HG03097 (cell line): ENCODE measurements around the gene DNAH10.

ENCODE experiments used
- ATAC-seq: cut with Tn5 transposase; IDR thresholded peaks from one replicate; pipeline ENCODE4 v1.9.1; 2021; ENCODE audit not compliant: unreplicated experiment, low FRiP score

DNAH10 gene

DNA sequence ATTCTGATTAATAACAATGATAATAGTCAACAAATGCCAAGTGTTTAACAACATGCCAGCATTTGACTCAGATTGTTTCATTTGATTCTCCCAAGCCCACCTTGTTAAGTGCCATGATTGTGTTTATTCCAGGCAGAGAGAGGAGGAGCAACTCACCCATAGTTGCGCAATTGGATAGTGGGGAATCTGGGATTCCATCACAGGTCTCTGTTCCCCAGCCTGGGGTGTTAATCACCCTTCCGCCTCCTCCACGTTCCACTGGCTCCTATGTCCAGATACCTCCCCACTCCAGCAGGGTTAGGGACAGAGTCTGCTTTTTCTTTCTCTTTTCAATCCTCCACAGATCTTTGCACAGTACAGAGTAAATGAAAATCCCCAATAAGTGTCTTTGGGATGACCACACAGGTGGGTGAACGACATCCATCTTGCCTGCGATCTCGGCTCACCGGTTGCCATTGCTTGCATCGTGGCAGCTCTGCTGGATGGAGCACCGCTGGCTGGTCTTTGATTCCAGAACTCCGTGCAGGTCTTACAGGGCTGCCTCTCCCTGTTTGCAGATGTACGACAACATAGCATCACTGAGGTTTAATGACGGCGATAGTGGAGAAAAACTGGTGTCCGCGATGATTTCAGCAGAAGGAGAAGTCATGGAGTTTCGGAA is 78.8 kb downstream of the DNAH10 start:
- ATAC-seq: no peak

DNA sequence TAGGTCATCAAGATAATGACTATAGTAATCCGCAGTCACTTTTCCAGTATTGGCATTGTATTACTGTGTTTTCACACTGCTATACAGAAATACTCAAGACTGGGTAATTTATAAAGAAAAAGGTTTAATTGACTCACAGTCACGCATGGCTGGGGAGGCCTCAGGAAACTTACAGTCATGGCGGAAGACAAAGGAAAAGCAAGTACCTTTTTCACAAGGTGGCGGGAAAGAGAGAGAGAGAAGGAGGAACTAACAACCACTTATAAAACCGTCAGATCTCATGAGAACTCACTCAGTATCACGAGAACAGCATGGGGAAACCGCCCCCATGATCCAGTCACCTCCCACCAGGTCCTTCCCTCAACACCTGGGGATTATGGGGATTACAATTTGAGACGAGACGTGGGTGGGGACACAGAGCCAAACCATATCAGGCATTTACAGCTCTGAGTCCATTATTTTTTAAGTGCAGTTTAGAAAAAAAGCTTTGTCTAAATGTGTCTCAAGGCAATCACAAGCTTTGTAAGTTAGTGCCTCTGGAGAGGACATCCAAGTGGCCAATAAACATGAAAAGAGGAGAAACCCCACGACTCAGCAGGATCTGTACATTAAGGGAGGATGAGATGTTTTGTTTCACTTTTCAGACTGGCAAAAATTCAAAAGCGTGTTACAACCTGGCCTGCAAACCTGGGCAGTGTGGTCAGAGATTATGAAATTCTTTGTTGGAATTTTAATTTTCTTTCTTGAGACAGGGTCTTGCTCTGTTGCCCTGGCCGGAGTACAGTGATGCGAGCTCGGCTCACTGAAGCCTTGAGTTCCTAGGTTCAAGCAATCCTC is 82.0 kb downstream of the DNAH10 start:
- no peak for ATAC-seq

DNA sequence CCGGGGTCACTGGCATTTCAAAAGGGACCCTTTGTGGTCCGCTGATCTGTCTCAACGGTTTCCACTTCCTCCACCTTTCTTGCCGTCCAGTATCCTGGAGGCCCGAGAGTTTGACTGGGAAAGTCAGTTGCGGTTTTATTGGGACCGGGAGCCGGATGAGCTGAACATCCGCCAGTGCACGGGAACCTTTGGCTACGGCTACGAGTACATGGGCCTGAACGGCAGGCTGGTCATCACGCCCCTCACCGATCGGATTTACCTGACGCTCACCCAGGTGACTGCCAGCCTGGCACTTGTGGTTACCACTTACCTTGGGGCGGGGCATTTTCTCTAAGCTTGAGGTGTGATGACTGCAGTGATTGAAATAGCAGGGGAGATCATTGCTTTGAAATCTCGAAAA is 83.8 kb downstream of the DNAH10 start:
- no peak for ATAC-seq

DNA sequence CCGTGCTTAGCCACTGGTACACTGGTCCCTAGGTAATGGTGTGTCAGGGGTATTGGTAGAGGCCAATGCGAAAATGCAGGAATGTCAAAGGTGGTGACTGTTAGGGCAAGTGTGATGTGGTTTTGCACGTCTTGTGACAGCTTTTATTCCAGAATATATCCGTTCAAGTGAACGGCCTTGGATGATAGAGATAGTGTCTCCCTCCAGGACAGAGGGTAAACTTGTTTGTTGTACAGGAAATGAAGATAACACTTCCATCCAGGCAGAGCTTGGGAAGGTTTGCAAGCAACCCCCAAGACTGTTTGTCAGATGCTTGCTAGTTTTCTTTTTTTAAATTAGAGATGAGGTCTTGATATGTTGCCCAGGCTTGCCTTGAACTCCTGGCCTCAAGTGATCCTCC is 84.2 kb downstream of the DNAH10 start:
- no peak for ATAC-seq

DNA sequence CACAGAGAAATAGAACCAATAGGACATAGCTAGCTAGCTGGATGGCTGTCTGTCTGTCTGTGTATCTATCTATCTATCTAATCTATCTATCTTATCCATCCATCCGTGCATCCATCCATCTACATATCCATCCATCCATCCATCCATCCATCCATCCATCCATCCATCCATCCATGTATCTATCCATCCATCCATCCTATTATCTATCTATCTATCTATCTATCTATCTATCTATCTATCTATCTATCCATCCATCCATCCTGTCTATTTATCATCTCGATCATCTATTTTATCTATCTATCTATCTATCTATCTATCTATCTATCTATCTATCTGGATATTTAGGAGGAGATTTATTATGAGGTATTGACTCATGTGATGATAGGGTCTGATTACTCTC is 84.9 kb downstream of the DNAH10 start:
- no peak for ATAC-seq

DNA sequence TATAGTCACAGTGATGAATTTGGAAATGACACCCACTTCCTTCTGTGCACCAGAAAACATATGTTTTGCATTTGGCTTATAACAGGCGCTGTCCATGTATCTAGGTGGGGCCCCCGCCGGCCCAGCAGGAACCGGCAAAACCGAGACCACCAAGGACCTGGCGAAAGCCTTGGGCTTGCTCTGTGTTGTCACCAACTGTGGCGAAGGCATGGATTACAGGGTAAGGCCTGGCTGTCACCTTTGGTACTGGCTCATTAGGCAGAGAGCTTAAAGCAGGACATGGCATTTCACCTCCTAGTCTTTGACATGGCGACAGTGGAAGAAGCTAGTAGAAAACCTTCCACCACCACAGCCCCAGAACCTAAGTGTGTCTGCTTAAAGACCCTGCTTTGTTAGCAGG is 85.8 kb downstream of the DNAH10 start:
- no peak for ATAC-seq

DNA sequence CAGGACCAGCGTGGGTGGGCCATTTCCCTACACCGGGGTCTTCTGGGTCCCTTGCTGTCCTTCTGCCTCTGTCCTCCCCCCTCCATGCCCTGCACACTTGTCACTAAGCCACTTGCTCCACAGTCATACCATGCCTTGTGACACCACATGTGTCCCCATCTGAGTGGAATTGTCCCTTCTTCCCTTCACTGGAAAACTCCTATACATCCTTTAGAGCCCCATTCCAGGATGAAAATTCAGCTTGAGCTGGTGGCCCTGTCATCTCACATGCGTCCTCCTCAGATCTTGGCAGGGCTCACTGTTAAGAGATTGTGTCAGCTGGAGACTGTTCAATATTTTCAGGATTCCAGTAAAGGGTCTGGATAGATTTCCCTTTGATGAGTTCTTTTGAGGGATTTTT is 87.4 kb downstream of the DNAH10 start:
- ATAC-seq: no peak

DNA sequence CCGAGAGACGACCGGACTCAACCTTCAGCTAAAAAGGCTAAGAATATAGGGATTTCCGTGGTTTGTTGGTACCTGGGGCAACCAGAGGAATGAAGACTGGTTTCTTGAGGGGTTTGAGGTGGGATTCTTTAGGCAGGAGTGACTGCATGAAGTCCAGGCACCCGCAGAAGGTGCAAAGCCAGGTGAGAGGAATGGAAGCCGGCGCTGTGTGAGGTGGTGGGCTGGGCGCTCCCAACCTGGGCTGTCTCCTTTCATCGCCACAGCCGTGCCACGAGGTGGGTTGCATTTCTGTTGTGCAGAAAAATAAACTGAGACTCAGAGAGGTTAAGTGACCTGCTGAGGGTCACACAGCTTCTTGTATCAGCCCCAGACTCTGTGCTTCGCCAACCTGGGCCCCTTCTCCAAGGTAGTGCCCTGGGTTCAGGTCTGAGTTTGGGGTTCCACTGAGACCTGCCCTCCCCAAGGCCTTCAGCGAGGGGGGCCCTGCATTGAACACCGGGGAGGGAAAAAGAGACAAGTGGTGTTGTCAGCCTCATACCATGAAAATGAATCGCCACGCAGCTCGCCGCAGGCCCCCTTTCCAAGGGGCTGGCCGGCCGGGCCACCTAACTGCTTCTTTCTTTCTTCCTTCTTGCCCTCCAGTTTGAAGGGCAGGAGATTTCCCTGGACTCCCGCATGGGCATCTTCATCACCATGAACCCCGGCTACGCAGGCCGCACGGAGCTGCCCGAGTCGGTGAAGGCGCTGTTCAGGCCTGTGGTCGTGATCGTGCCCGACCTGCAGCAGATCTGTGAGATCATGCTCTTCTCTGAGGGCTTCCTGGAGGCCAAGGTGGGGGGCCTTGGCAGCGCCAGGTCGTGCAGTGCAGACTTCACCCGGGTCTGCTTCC is 88.4 kb downstream of the DNAH10 start:
- no peak for ATAC-seq

DNA sequence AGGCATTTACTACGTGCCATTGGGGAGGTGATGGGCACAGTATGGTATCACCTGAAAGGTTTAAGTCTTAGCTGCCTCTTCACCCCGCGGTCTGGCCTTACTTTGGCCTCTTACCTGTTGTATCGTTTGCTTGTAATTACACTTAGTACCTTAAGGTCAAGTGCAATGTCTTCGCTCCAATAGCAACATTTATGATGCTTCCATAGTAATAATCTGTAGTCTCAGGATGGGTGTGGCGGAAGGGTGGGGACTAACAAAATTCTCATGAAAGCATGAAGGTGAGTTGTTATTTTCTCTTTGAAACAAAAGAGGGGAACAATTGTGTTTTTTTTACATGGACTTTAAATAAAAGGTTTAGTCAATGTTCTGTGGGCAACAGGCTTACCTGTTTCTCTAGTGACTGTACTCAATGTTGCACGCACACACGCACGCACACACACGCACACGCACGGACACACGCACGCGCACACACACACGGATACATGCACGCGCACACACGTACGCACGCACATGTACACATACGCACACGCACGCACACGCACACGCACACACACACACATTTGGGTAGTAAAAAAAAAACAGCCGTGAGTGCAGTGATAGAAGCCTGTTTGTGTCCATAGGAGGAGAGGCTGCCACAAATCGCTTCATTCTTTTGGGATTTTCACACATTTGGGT is 91.4 kb downstream of the DNAH10 start:
- ATAC-seq: no peak

DNA sequence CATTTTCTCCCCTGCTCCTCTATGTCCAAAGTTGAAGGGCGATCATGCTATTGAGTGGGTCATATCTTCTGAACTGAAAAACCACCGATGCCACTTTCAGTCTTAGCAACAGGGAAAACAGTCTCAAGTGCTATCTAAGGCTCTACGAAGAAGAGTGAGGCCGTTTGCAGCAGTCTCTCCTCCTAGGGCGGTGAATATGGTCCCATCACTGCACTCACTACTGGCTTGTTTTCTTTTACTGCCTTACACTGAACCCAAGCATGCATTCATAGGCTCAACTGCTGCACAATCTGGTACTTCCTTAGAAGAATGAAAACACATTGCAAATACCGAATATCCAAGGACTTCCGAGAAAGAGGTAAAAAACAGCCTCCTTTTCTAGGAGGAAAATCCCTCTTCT is 92.1 kb downstream of the DNAH10 start:
- no peak for ATAC-seq

DNA sequence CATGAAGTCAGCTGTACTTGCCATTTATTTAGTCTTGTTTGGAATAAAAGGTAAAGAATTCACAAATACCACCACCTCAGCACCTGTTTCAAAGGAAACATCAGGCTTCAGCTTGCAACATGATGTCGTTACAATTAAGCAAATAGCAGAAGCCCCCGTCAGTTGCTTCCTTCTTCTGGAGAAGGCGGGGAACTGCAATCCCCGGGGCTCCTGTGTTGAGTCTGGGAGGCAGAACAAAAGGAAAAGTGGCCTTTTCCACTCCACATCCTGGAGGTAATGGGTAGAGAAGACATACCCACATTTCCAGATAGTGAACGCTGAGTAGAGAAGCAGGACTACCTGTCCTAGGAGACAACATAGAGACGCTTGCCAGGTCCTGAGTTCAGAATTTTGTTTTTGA is 92.8 kb downstream of the DNAH10 start:
- no peak for ATAC-seq

DNA sequence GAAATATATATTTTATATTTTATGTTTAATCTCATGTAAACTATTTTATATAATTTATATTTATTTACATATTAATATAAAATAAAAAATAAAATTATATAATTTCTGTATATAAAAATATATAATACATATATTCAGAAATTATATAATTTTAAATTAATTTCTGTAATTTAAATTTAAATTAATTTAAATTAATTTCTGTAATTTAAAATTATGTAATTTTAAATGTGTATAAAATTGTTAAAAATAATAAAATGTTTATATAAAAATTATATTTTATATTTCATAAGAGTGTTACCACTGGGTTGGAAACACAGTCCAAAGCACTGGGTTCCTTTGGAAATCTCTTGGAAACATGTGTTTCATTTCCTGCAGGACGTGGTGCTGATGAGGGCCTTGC is 94.6 kb downstream of the DNAH10 start:
- no peak for ATAC-seq

DNA sequence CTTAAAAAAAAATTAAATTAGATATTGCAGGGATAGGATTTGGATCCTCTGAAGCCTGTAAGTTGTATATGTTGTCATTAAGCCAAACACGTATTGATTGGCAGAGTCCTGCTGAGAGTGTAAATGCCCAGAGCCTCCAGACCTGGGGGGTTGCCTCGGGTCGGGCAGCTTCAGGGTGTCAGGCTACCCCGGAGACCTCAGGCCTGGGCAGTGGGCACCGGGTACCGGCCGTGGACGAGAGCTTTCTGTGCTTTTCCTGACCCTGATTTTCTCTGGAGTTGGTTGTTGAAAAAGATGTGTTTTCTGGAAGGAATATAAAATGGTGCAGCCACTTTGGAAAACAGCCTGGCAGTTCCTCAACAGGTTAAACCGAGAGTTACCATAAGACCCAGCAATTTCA is 96.1 kb downstream of the DNAH10 start:
- ATAC-seq: no peak

DNA sequence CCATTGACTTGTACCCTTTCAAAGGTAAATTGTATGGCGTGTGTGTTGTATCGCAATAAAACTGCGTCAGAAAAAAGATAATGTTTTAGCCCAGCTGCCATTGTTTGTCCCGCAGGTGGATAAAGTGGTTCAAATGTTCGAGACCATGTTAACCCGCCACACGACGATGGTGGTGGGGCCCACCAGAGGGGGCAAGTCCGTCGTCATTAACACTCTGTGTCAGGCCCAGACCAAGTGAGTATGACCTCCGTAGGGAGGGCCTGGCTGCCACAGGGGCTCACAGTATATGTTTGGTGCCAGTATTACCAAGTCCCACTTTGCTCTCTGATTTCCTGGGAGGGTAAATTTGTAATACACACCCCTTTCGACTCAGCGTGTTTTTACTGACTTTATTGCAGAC is 96.9 kb downstream of the DNAH10 start:
- no peak for ATAC-seq

DNA sequence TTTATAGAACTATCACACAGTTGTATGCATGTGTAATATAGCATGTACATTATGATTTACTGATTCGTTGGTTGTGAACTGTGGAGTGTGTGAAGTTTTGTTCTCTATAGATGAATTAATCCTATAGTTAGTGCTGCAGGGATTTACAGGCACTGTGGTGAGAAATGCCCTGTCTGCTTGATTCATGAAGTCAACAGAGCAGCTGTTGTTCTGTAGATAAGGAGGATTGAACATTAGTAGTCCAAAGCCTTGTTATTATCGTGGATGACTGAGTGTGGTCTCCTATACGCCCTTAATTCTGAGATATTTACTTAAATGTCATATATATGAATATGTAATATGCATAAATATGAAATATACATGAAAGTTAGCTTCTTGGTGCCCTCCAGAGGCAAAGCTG is 98.3 kb downstream of the DNAH10 start:
- no peak for ATAC-seq

DNA sequence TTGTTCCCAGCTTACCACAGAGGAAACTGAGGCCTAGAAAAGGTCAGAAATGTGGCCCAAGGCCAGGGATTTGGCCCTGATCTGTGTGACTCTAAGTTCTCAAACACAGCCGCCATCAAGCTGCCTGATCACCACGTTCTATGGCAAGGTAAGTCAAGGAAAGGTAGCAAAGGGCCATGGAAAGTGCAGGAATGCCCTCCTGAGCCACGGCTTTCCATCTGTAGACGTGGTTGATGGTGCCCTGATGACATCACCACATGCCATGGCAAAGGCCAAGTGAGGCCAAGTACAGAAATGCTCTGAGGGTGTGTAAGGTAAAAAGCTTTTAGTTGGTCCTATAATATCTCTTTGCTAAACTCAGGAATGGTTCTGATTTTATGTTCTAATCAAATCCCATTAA is 99.3 kb downstream of the DNAH10 start:
- no peak for ATAC-seq

DNA sequence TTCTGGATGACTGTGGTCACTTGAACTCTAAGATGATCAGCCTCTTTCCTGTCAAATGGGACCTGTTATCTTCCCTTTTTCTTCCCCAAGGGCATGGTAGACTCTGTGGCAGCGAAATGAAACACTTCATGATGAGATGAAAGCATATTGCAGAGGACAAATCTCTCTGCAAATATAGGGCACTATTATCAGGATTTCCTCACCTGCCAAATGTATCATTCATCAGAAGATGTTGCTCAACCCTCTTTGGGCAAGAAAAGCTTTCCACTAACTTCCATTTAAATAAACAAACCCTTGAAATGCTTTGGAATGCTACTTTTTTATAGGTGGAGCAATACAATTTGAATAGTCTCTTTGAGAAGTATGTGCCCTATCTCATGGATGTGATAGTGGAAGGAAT is 105.0 kb downstream of the DNAH10 start:
- no peak for ATAC-seq

DNA sequence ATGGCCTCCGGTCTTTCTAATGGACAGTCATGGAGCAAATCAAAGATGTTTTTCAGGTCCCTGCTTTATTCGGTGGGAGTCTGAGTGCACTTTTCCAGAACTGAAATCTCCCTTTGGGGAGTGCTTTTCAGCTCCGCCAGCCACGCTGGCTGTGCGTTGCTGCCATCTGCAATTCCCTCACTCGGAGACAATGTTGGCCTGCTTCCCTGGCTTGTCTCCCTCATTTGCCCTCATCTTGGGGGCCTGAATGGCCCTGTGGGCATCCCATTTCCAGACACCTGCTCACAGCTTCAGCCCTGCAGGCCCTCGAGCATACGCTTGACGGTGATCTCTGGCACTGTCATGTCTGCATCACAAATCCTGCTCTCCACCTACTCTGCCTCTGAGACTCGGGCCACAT is 106.7 kb downstream of the DNAH10 start:
- no peak for ATAC-seq

DNA sequence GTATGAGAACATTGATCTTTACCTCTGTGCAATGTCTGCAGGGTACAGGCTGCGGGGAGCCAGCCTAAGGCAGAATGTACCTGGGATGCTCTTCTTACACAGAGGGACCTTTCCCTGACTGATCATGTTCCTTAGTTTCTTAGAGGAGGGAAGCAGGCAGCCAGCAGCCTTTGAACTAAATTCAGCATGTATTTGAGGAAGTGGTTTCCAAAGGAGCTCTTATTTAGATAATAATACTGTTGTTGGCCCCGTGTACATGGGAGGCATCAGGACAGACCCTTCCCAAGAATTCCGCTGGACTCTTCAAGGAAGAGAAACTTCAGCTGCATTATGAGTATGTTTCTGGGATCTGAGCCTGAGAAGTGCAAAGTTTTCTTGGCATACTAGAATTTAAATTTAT is 111.7 kb downstream of the DNAH10 start:
- no peak for ATAC-seq

DNA sequence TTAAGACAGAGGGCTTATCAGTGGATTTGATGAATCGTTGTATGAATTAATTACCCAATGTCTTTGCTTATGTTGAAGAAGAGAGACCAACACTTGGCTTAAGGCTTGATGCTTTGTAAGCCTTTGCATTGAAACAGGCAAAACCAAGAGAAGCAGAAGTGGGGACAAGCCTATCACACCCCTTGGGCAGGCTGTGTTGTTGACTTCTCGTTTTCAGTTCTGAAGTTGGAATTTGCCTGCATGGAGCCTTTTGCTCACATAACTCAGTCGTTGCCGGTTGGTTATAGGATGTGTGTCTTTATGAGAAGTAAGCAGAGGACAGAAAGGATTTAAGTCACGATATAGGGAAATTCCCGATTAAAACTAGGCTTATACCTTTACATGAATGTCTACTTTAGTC is 115.9 kb downstream of the DNAH10 start:
- no peak for ATAC-seq

DNA sequence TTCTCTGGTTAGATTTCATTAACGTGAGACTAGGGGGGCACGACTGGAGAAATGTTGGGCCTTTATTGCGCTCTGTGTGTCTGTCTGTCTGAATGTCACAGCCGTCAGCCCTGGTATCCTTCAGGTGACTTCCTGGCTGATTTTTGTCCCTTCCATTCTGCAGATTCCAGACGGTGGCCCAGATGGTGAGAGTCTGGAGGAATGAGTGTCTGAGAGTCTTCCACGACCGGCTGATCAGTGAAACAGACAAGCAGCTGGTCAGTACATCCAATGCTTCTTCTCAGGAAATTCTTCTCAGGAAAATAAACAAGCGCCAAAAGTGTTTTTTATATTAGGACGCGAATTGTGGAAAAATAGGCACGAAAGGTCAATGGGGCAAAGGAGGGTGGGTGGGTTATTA is 117.0 kb downstream of the DNAH10 start:
- ATAC-seq: no peak
